Fibroblast of mammary gland (primary cell): Measurements from ENCODE around the gene SDS.
A peak's percentile ranks its signal among the peaks of the same experiment; 100 is the strongest.

Experiments
- DNase-seq: peaks from one replicate; pipeline ENCODE4 v3.0.0-alpha.2; 2010; ENCODE audit warnings: low read depth
- H3K4me3 ChIP-seq: 2 replicates; pipeline ENCODE4 v1.5.1; 2011; ENCODE audit warnings: low read depth, mild to moderate bottlenecking, low read length, moderate library complexity; ENCODE audit not compliant: control insufficient read depth
- CTCF ChIP-seq: conservative IDR thresholded peaks from 2 replicates; pipeline ENCODE4 v1.5.1; 2011; ENCODE audit warnings: low read depth, low read length, inconsistent platforms; ENCODE audit not compliant: control insufficient read depth, insufficient read depth

Gene SDS

DNA sequence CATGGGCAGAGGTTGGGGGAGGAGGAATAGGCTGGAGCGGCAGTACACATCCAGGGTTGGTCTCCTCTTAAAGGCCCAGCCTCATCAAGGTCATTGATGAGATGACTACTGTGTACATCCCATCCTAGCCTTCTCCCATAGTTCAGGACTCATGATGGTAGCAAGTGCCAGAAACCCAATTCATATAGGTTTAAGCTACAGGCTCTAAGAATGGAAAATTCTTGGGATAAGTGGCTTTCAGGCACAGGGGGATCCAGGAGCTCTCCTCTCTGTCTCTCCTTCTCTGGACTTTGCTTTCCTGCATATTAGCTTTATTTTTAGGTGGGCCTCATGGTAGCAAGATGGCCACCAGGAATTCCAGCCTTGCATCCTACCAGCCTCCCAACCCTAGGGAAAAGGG lies 24.8 kb upstream of the SDS start:
- TF ChIP-seq CTCF: no peak
- no peak for DNase-seq
- no peak overlapping the region for H3K4me3 ChIP-seq

- no peak for DNase-seq
- no peak for TF ChIP-seq CTCF
- H3K4me3 ChIP-seq: no peak overlapping the region
These were observed 24.2 kb upstream of the SDS start for GRCh38 chr12:113427882-113428281.

DNA sequence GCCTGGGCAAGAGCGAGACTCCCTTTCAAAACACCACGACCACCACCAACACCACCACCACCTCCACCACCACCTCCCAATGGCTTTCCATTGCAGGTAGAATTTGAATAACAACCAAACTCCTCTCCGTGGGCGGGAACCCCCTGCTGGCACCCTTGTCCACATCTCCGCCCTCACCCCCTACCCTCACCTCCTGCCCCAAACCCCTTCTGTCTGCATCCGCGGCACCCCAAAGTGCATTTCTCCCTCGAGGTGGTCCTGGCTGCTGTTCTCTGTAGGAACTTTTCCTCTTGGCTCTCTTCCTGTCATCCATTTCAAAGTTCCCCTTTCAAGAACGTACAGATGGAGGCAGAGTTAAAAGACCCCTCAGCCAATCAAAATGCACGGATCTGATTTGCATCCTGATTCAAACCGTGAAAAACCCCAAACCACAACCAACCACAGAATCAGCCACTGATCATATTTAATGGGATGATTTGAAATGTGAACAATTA lies 22.3 kb upstream of the SDS start:
- no peak for TF ChIP-seq CTCF
- no peak for DNase-seq
- no peak overlapping the region for H3K4me3 ChIP-seq

DNA sequence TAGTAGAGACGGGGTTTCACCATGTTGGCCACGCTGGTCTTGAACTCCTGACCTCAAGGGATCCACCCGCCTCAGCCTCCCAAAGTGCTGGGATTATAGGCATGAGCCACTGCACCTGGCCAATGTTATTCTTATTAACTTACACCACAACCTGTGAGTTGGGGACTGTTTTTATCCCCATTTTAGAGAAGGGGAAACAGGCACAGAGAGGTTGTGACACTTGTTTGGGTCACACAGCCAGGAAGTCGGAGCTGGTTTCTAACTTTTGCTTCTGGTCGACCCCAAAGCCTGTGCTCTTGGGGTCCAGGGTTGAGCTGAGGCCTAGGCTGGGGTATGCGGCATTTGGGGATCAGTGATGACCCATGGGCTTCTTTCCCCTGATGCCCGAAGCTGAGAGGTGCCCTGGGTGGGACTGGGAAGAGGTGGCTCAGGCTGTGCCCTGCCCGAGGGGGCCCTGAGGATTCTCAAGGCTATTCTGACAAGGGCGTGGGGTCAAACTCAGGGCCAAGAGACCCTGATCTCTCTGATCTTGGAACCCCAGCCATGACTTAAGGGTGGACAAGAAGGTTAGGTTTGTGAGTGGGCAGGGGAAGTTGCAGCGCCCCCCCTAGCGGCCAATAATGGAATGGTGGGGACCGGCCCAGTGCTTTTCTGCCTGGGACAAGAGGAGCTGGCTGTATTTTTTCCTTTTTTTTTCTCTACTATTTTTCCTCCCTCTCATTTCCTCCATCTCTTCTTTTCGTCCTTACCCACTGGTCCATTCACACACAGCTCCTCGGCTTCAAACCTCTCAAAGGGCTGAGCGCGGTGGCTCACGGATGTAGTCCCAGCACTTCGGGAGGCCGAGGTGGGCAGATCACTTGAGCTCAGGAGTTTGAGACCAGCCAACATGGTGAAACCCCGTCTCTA lies 21.5 kb upstream of the SDS start:
- no peak overlapping the region for H3K4me3 ChIP-seq
- peak; percentile 53 for DNase-seq
- peak; percentile 85 for TF ChIP-seq CTCF

DNA sequence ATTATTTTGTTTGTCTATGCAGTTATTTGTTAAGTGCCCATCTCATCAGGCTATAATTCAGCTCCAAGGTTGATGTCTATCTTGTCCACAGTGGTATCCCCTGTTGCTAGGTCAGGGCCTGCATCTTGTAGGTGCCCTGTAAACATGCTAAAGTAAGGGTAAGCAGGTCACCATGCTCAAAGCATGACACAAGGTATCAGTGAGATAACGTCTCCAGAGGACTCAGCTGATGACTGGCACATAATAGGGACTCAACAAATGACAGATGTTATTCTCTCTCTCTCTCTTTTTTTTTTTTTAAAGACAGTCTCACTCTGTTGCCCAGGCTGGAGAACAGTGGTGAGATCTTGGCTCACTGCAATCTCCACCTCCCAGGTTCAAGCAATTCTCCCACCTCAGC lies 20.8 kb upstream of the SDS start:
- no peak for TF ChIP-seq CTCF
- no peak overlapping the region for H3K4me3 ChIP-seq
- no peak for DNase-seq

DNA sequence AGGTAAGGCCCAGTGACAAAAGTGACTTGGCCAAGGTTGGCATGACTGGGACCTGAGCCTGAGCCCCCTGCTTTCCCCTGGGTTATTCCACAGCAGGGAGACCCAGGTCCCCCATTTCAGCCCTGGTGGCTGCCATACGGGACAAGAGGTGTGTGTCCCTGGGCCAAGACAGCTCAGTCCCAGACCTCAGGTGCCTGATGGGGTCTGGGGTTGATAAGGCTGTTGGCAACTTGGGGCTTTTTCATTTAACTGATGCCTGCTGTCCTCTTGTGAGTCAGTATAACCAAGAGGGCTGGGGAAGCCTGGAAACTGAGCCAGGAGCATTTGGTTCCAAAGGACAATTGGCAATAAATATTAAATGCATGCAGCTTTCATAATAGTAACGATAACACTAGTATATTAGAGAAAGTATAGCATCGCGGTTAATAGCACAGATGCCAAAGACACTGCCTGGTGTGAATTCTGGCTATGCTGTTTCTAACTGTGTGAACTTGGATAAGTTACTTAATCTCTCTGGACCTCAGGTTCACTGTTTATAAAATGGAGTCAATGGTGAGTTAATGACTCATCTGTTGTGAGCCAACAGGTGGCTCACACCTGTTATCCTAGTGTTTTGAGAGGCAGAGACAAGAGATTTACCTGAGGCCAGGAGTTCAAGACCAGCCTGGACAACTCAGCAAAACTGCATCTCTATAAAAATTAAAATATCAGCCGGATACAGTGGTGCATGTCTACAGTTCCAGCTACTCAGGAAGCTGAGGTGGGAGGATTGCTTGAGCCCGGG lies 19.4 kb upstream of the SDS start:
- DNase-seq: peak; percentile 8
- H3K4me3 ChIP-seq: peak overlapping the region; percentile 63
- TF ChIP-seq CTCF: no peak
